ENCODE data around the gene PARP4. TPM values are rescaled to one million over a fixed set of nuclear protein-coding genes. Genes with fewer than 3 reads are reported as not detected.

The PARP4 gene
- total and polyA plus RNA-seq, 12 donors, result 19.8 to 92.2 (median 62.6) TPM

- no peaks in the 10 kb centered on the region for H3K27me3 ChIP-seq
- no peak overlapping the region for H3K4me3 ChIP-seq
- TF ChIP-seq POLR2A (IDR thresholded peaks at IDR 0.05), result no peak
- TF ChIP-seq, protein P1, sequence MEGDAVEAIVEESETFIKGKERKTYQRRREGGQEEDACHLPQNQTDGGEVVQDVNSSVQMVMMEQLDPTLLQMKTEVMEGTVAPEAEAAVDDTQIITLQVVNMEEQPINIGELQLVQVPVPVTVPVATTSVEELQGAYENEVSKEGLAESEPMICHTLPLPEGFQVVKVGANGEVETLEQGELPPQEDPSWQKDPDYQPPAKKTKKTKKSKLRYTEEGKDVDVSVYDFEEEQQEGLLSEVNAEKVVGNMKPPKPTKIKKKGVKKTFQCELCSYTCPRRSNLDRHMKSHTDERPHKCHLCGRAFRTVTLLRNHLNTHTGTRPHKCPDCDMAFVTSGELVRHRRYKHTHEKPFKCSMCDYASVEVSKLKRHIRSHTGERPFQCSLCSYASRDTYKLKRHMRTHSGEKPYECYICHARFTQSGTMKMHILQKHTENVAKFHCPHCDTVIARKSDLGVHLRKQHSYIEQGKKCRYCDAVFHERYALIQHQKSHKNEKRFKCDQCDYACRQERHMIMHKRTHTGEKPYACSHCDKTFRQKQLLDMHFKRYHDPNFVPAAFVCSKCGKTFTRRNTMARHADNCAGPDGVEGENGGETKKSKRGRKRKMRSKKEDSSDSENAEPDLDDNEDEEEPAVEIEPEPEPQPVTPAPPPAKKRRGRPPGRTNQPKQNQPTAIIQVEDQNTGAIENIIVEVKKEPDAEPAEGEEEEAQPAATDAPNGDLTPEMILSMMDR (IDR thresholded peaks at IDR 0.05), result no peak
- H3K36me3 ChIP-seq (replicated peaks in 1 of 2), result peaks cover 0 to 13% of the 10 kb centered on the region in 2 donors
- DNase-seq, result no peak
- H3K9me3 ChIP-seq (replicated peaks in 1 of 3), result no peaks in the 10 kb centered on the region
- H3K27ac ChIP-seq, result no peak overlapping the region
- 39 to 74% (median 64%) methylated on average over 2 of the region's 2 CpGs for WGBS, 4 donors
- peaks cover 0 to 11% of the 10 kb centered on the region in 2 donors for H3K4me1 ChIP-seq (replicated peaks in 1 of 2)
- intact Hi-C loops (cut with DNase I), result no loop called here
Measured at GRCh38 chr13:24463078-24463477, 49.5 kb downstream of the PARP4 start.

- TF ChIP-seq, protein P1 (IDR thresholded peaks at IDR 0.05), result no peak
- no peak for TF ChIP-seq POLR2A (IDR thresholded peaks at IDR 0.05)
- Histone ChIP-seq H3K27ac (no peak overlapping the region), H3K9me3 (replicated peaks in 1 of 3) (no peaks in the 10 kb centered on the region), H3K27me3 (no peaks in the 10 kb centered on the region), H3K4me3 (no peak overlapping the region), H3K36me3 (replicated peaks in 1 of 2) (peaks cover 0 to 21% of the 10 kb centered on the region in 2 donors), H3K4me1 (replicated peaks in 1 of 2) (peaks cover 0 to 11% of the 10 kb centered on the region in 2 donors)
- WGBS, 4 donors, result 81 to 100% (median 90%) methylated on average over 1 to 6 of the region's 6 CpGs
- intact Hi-C loops (cut with DNase I), result no loop called here
- DNase-seq, result no peak
Measured at GRCh38 chr13:24460256-24460655, 52.3 kb downstream of the PARP4 start.

DNA sequence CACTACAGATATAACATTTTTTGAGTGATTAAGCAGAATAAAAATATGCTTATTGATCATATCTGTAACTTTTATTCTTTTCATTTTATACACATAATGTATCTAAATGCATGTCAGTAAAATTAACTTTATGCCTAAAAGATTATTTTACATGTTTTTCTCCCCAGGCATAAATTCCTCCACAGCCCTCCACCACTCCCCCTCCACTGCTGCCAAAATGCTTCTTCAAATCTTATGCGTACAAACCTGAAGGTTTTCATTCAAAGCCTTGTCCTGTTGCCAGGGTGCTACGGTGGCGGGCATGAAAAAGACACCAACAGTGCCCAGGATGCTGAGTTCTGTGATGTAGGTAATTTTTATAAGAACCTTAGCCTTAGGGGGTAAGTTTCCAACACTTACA is 52.9 kb downstream of the PARP4 start:
- TF ChIP-seq, protein P1 (IDR thresholded peaks at IDR 0.05), result no peak
- TF ChIP-seq POLR2A (IDR thresholded peaks at IDR 0.05), result no peak
- Histone ChIP-seq H3K36me3 (replicated peaks in 1 of 2) (peaks cover 0 to 26% of the 10 kb centered on the region in 2 donors), H3K27ac (no peak overlapping the region), H3K27me3 (no peaks in the 10 kb centered on the region), H3K4me3 (no peak overlapping the region), H3K4me1 (replicated peaks in 1 of 2) (peaks cover 0 to 11% of the 10 kb centered on the region in 2 donors), H3K9me3 (replicated peaks in 1 of 3) (no peaks in the 10 kb centered on the region)
- 78 to 88% (median 86%) methylated on average over 3 of the region's 3 CpGs for WGBS, 4 donors
- DNase-seq, result no peak
- intact Hi-C loops (cut with DNase I), result no loop called here

DNA sequence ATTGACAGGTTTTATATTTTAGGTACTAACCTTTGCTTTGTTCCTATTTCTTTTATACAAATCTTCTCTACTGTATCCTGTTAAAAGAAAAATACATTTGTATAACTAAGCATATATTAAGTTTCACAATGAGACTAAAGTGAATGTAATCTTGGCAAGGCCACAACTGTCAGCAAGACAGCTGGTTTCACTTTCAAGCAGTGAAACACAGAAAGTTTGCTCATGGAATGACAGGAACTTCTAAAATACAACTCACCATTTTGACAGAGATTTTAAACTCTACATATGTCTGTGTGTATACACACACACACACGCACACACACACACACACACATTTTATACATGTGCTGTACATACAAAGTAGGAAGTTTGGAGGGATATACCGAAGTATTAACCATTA is 53.3 kb downstream of the PARP4 start:
- intact Hi-C loops (cut with DNase I), result no loop called here

More for the DNA sequence above, 53.3 kb downstream of the PARP4 start:
- peaks cover 0 to 31% of the 10 kb centered on the region in 2 donors for H3K36me3 ChIP-seq (replicated peaks in 1 of 2)
- H3K4me1 ChIP-seq (replicated peaks in 1 of 2), result peaks cover 0 to 11% of the 10 kb centered on the region in 2 donors
- H3K4me3 ChIP-seq, result no peak overlapping the region
- TF ChIP-seq POLR2A (IDR thresholded peaks at IDR 0.05), result no peak
- TF ChIP-seq, protein P1 (IDR thresholded peaks at IDR 0.05), result no peak
- H3K27me3 ChIP-seq, result no peaks in the 10 kb centered on the region
- H3K9me3 ChIP-seq (replicated peaks in 1 of 3), result no peaks in the 10 kb centered on the region
- no peak overlapping the region for H3K27ac ChIP-seq
- WGBS, 4 donors, result 39 to 48% (median 42%) methylated on average over 2 of the region's 2 CpGs
- DNase-seq, result peak in 1 of 7 donors; percentile 20

Data from adrenal gland (tissue), 12 donors.